ENCODE results near the gene PRR19. TPM values are rescaled to one million over a fixed set of nuclear protein-coding genes. Genes with fewer than 3 reads are reported as not detected.

The PRR19 gene
- total RNA-seq (2014; rRNA removed), result not detected in 2 replicates
- Bru-seq, nascent RNA, result percentile 8 among the genes with signal in this experiment
- BruChase-seq, experiment 1, labeled RNA remaining after a 6-hour chase, result not detected
- not detected for BruChase-seq, experiment 2, labeled RNA remaining after a 2-hour chase
- long read RNA-seq, result 0 reads

- Histone ChIP-seq H3K27me3 (ENCODE audit: low read length) (no peaks in the 10 kb centered on the region), H3K4me1 (ENCODE audit: insufficient read depth, low read length) (no peaks in the 10 kb centered on the region), H3F3A (ENCODE audit: low read length, unreplicated experiment) (no peaks in the 10 kb centered on the region), H3K9me3 (ENCODE audit: low read length) (no peaks in the 10 kb centered on the region), H3K9me2 (replicated peaks; ENCODE audit: low read length) (no peaks in the 10 kb centered on the region), H3K27ac (ENCODE audit: low read length) (no peak within 1 kb of the TSS), H3K36me3 (ENCODE audit: low read depth, low read length) (no peaks in the 10 kb centered on the region), H3K4me3 (ENCODE audit: low read length) (no peak within 1 kb of the TSS), H3K4me2 (ENCODE audit: low read length) (no peak within 1 kb of the TSS), H3K9ac (ENCODE audit: low read length) (no peak within 1 kb of the TSS), H2AFZ (ENCODE audit: low read length) (no peak within 1 kb of the TSS), H4K20me1 (ENCODE audit: low read length) (no peaks in the 10 kb centered on the region), H3K79me2 (ENCODE audit: low read length) (no peaks in the 10 kb centered on the region)
- no TSS peak for BruUV-seq (replicated peaks)
- ATAC-seq (no peak), DNase-seq (no peak)
- intact Hi-C loops (cut with micrococcal nuclease), result no loop called here
- ChIA-PET POLR2A (ENCODE audit: unreplicated experiment) (no interaction called here), CTCF (no interaction called here)
- TF ChIP-seq CTCF (conservative IDR thresholded peaks at IDR 0.05; ENCODE audit: low read depth, low read length) (no peak), EZH2phosphoT487 (IDR thresholded peaks at IDR 0.05; ENCODE audit: borderline replicate concordance, low read length) (no peak)
These were observed at the start of gene PRR19 for GRCh38 chr19:42301646-42302203. Gene PRR19 (plus strand): TSS chr19:42302132. CDS start chr19:42309585, 7,453 bp downstream.

- no peaks in the 10 kb centered on the region for H3K9me3 ChIP-seq (ENCODE audit: low read length)
- no peak for TF ChIP-seq EZH2 (IDR thresholded peaks at IDR 0.05; ENCODE audit: low read length, unreplicated experiment)
- peaks cover 10% of the 10 kb centered on the region for H3K4me1 ChIP-seq (ENCODE audit: insufficient read depth, low read length)
- H3F3A ChIP-seq (ENCODE audit: low read length, unreplicated experiment), result no peaks in the 10 kb centered on the region
- H3K4me3 ChIP-seq (ENCODE audit: low read length), result peak overlapping the region; percentile 80
- H4K20me1 ChIP-seq (ENCODE audit: low read length), result no peaks in the 10 kb centered on the region
- no peaks in the 10 kb centered on the region for H3K36me3 ChIP-seq (ENCODE audit: low read depth, low read length)
- POLR2A ChIA-PET (ENCODE audit: unreplicated experiment), result no interaction called here
- no peak for ATAC-seq
- peaks cover 38% of the 10 kb centered on the region for H3K79me2 ChIP-seq (ENCODE audit: low read length)
- no peaks in the 10 kb centered on the region for H3K9me2 ChIP-seq (replicated peaks; ENCODE audit: low read length)
- H3K4me2 ChIP-seq (ENCODE audit: low read length), result peak overlapping the region; percentile 92
- peak overlapping the region; percentile 25 for H3K27ac ChIP-seq (ENCODE audit: low read length)
- DNase-seq, result no peak
- H2AFZ ChIP-seq (ENCODE audit: low read length), result peak overlapping the region; percentile 42; the same call in 1 of the 2 replicates
- no peaks in the 10 kb centered on the region for H3K27me3 ChIP-seq (ENCODE audit: low read length)
- H3K9ac ChIP-seq (ENCODE audit: low read length), result peak overlapping the region; percentile 71
- intact Hi-C loops (cut with micrococcal nuclease), result no loop called here
- CTCF ChIA-PET, result no interaction called here
- TSS peak; percentile 29 for BruUV-seq (replicated peaks)
These were observed 49.3 kb upstream of the PRR19 start for GRCh38 chr19:42252365-42253244.

GRCh38 chr19:42253245-42254088 lies 48.5 kb upstream of the PRR19 start:
- H3K9me2 ChIP-seq (replicated peaks; ENCODE audit: low read length), result no peaks in the 10 kb centered on the region
- peak overlapping the region; percentile 90 for H3K4me3 ChIP-seq (ENCODE audit: low read length)
- H3F3A ChIP-seq (ENCODE audit: low read length, unreplicated experiment), result no peaks in the 10 kb centered on the region
- H3K27ac ChIP-seq (ENCODE audit: low read length), result peak overlapping the region; percentile 25
- H3K4me2 ChIP-seq (ENCODE audit: low read length), result peak overlapping the region; percentile 92
- H2AFZ ChIP-seq (ENCODE audit: low read length), result peak overlapping the region; percentile 42; the same call in 1 of the 2 replicates
- no peaks in the 10 kb centered on the region for H3K27me3 ChIP-seq (ENCODE audit: low read length)
- H4K20me1 ChIP-seq (ENCODE audit: low read length), result no peaks in the 10 kb centered on the region
- ATAC-seq (peak; percentile 15), DNase-seq (peak; percentile 15)
- peak overlapping the region; percentile 88 for H3K9ac ChIP-seq (ENCODE audit: low read length)
- peaks cover 10% of the 10 kb centered on the region for H3K4me1 ChIP-seq (ENCODE audit: insufficient read depth, low read length)
- ChIA-PET POLR2A (ENCODE audit: unreplicated experiment) (no interaction called here), CTCF (no interaction called here)
- H3K79me2 ChIP-seq (ENCODE audit: low read length), result peaks cover 38% of the 10 kb centered on the region
- no peaks in the 10 kb centered on the region for H3K36me3 ChIP-seq (ENCODE audit: low read depth, low read length)
- H3K9me3 ChIP-seq (ENCODE audit: low read length), result no peaks in the 10 kb centered on the region
- TF ChIP-seq CTCF (conservative IDR thresholded peaks at IDR 0.05; ENCODE audit: low read depth, low read length) (no peak), EZH2 (IDR thresholded peaks at IDR 0.05; ENCODE audit: low read length, unreplicated experiment) (no peak), EZH2phosphoT487 (IDR thresholded peaks at IDR 0.05; ENCODE audit: borderline replicate concordance, low read length) (no peak)
- intact Hi-C loops (cut with micrococcal nuclease), result no loop called here
- no TSS peak for BruUV-seq (replicated peaks)

All from PC-3 (cell line).